SK-N-SH (cell line): Measurements from ENCODE around the gene RAB25.

ENCODE experiments used
- CTCF ChIP-seq: fragments of 200-600 bp; sonication (generic); IDR thresholded peaks from 2 replicates; pipeline ENCODE4 v1.6.1; 2017; ENCODE audit warnings: antibody characterized with exemption, mild to moderate bottlenecking, moderate library complexity
- GATA2 ChIP-seq: sonication (generic); formaldehyde crosslinking; IDR thresholded peaks from 2 replicates; pipeline ENCODE4 v1.5.0; 2020; ENCODE audit warnings: mild to moderate bottlenecking, missing genetic modification reagents
- USF1 ChIP-seq: IDR thresholded peaks from 2 replicates; pipeline ENCODE4 v1.4.0; 2012; ENCODE audit warnings: low read depth, borderline replicate concordance

- TF ChIP-seq CTCF (no peak), GATA2 (no peak), USF1 (no peak)
Observed at GRCh38 chr1:156080241-156080862, 19.4 kb downstream of the RAB25 start.
